ENCODE results near the gene GSE1. TPM values are rescaled to one million over a fixed set of nuclear protein-coding genes. Genes with fewer than 3 reads are reported as not detected.

The GSE1 gene
- total and polyA plus RNA-seq, 5 donors from 2014 or later = 0.38 to 17.1 (median 0.55) TPM

DNA sequence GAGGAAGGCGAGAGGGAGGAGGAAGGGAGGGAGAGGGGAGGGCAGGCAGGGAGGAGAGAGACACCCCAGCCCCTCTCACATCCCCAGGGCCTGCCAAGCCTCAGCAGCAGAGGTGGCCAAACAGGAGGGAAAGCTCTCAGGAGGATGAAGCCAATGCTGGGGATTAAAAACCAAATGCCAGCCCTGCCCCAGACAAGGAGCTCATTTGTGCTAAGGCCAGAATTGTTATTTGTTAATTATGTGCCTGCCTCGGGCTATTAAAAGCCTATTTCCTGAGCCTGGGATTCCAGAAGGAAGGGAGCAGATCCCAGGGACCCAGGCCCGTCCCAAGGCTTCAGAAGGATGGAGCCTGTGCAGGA, 103.5 kb downstream of the GSE1 start:
- H3K9me3 Mint-ChIP-seq = peaks cover 0 to 4% (median 0%) of the 10 kb centered on the region in 7 donors
- Histone ChIP-seq H3K36me3 (ENCODE audit: control insufficient read depth, insufficient read depth, low read length) (no peaks in the 10 kb centered on the region), H3K4me1 (ENCODE audit: control insufficient read depth, insufficient read depth, low read length, poor library complexity, severe bottlenecking) (no peaks in the 10 kb centered on the region), H3K27ac (ENCODE audit: insufficient read depth, low read length, poor library complexity, severe bottlenecking) (no peak overlapping the region), H3K9me3 (ENCODE audit: control insufficient read depth in 2 of 2, low read length in 2 of 2) (peaks cover 0 to 3% of the 10 kb centered on the region in 2 experiments), H3K4me3 (ENCODE audit: low read depth, low read length) (no peak overlapping the region), H3K27me3 (ENCODE audit: control insufficient read depth, insufficient read depth, low read length) (no peaks in the 10 kb centered on the region)
- H3K4me1 Mint-ChIP-seq = peaks cover 0 to 17% (median 3%) of the 10 kb centered on the region in 4 donors
- H3K27ac Mint-ChIP-seq = no peak overlapping the region
- H3K27me3 Mint-ChIP-seq = peaks cover 7% of the 10 kb centered on the region
- DNase-seq (no peak), ATAC-seq (ENCODE audit: low read depth in 2 of 2) (no peak)
- no peak overlapping the region for H3K4me3 Mint-ChIP-seq
- H3K36me3 Mint-ChIP-seq = peaks cover 10% of the 10 kb centered on the region

DNA sequence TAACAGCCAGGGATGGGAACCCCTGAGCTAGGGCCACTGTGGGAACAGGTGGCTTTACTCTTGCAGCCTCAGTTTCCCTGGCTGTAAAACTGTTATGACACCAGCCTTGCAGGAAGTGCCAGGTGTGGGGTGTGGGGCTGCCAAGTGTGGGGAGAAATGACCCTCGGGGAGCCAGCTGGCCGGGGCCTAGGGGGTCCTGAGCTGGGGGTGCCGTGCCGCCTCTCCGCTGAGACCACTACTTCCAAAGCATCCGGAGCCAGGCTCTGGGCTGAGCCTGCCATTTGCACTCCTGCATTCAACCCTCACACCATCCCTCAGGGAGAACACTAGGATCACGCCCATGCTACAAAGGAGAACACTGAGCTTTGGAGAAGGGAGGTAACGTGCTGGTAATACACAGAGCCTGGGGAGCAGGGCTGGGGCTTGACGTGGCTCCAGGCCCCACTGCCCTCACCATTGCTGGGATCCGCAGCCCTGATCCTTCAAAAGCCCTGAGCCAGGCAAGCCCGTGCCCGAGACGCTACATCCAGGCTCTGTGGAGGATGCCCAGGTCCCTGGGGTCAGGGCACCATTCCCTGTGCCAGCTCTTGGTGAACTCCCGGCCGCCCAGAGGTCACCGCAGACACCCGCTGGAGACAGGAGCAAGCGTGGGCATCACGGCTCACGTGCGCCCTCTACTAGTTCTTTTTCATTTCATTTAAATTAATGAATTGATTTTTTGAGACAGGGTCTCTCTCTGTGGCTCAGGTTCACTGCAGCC, 104.5 kb downstream of the GSE1 start:
- Histone ChIP-seq H3K4me3 (ENCODE audit: low read depth, low read length) (no peak overlapping the region), H3K9me3 (ENCODE audit: control insufficient read depth in 2 of 2, low read length in 2 of 2) (no peaks in the 10 kb centered on the region), H3K4me1 (ENCODE audit: control insufficient read depth, insufficient read depth, low read length, poor library complexity, severe bottlenecking) (no peaks in the 10 kb centered on the region), H3K36me3 (ENCODE audit: control insufficient read depth, insufficient read depth, low read length) (no peaks in the 10 kb centered on the region), H3K27me3 (ENCODE audit: control insufficient read depth, insufficient read depth, low read length) (no peaks in the 10 kb centered on the region), H3K27ac (ENCODE audit: insufficient read depth, low read length, poor library complexity, severe bottlenecking) (no peak overlapping the region)
- DNase-seq = peak; percentile 15 to 63 (median 53)
- peaks cover 3% of the 10 kb centered on the region for H3K36me3 Mint-ChIP-seq
- H3K27me3 Mint-ChIP-seq = peaks cover 7% of the 10 kb centered on the region
- peak overlapping the region in 1 of 3 donors; percentile 56 for H3K27ac Mint-ChIP-seq
- ATAC-seq (ENCODE audit: low read depth in 2 of 2) = no peak
- peaks cover 0 to 17% (median 3%) of the 10 kb centered on the region in 4 donors for H3K4me1 Mint-ChIP-seq
- peaks cover 0 to 3% (median 0%) of the 10 kb centered on the region in 7 donors for H3K9me3 Mint-ChIP-seq
- H3K4me3 Mint-ChIP-seq = peak overlapping the region in 2 of 4 donors; percentile 56 to 84

DNA sequence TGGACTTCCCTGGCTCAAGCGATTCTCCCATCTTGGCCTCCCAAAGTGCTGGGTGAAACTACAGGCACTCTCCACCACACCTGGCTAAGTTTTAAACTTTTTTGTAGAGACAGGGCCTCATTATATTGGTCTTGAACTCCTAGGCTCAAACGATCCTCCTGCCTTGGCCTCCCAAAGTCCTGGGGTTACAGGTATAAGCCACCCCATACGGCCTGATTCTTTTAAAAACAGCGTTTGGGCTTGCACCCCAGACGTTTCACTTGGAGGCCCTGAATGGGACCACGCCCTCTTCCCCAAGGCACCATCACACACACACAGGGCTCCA, 105.0 kb downstream of the GSE1 start:
- Mint-ChIP-seq H3K27me3 (peaks cover 7% of the 10 kb centered on the region), H3K27ac (peak overlapping the region in 1 of 3 donors; percentile 56), H3K4me3 (no peak overlapping the region), H3K4me1 (peaks cover 0 to 17% (median 3%) of the 10 kb centered on the region in 4 donors), H3K36me3 (no peaks in the 10 kb centered on the region), H3K9me3 (peaks cover 0 to 3% (median 0%) of the 10 kb centered on the region in 7 donors)
- no peak for DNase-seq
- Histone ChIP-seq H3K27ac (ENCODE audit: insufficient read depth, low read length, poor library complexity, severe bottlenecking) (no peak overlapping the region), H3K9me3 (ENCODE audit: control insufficient read depth in 2 of 2, low read length in 2 of 2) (no peaks in the 10 kb centered on the region), H3K4me3 (ENCODE audit: low read depth, low read length) (no peak overlapping the region), H3K27me3 (ENCODE audit: control insufficient read depth, insufficient read depth, low read length) (no peaks in the 10 kb centered on the region), H3K36me3 (ENCODE audit: control insufficient read depth, insufficient read depth, low read length) (no peaks in the 10 kb centered on the region), H3K4me1 (ENCODE audit: control insufficient read depth, insufficient read depth, low read length, poor library complexity, severe bottlenecking) (no peaks in the 10 kb centered on the region)
- no peak for ATAC-seq (ENCODE audit: low read depth in 2 of 2)

GRCh38 chr16:85718682-85719081, 105.6 kb downstream of the GSE1 start:
- no peak overlapping the region for H3K27ac ChIP-seq (ENCODE audit: insufficient read depth, low read length, poor library complexity, severe bottlenecking)
- H3K36me3 Mint-ChIP-seq = no peaks in the 10 kb centered on the region
- no peak overlapping the region for H3K27ac Mint-ChIP-seq
- H3K9me3 Mint-ChIP-seq = peaks cover 0 to 3% (median 0%) of the 10 kb centered on the region in 7 donors
- H3K27me3 ChIP-seq (ENCODE audit: control insufficient read depth, insufficient read depth, low read length) = no peaks in the 10 kb centered on the region
- DNase-seq (no peak), ATAC-seq (ENCODE audit: low read depth in 2 of 2) (no peak)
- H3K9me3 ChIP-seq (ENCODE audit: control insufficient read depth in 2 of 2, low read length in 2 of 2) = no peaks in the 10 kb centered on the region
- H3K4me3 Mint-ChIP-seq = peak overlapping the region in 1 of 4 donors; percentile 27
- no peak overlapping the region for H3K4me3 ChIP-seq (ENCODE audit: low read depth, low read length)
- H3K4me1 ChIP-seq (ENCODE audit: control insufficient read depth, insufficient read depth, low read length, poor library complexity, severe bottlenecking) = no peaks in the 10 kb centered on the region
- peaks cover 0 to 17% (median 3%) of the 10 kb centered on the region in 4 donors for H3K4me1 Mint-ChIP-seq
- H3K36me3 ChIP-seq (ENCODE audit: control insufficient read depth, insufficient read depth, low read length) = no peaks in the 10 kb centered on the region
- peaks cover 7% of the 10 kb centered on the region for H3K27me3 Mint-ChIP-seq

DNA sequence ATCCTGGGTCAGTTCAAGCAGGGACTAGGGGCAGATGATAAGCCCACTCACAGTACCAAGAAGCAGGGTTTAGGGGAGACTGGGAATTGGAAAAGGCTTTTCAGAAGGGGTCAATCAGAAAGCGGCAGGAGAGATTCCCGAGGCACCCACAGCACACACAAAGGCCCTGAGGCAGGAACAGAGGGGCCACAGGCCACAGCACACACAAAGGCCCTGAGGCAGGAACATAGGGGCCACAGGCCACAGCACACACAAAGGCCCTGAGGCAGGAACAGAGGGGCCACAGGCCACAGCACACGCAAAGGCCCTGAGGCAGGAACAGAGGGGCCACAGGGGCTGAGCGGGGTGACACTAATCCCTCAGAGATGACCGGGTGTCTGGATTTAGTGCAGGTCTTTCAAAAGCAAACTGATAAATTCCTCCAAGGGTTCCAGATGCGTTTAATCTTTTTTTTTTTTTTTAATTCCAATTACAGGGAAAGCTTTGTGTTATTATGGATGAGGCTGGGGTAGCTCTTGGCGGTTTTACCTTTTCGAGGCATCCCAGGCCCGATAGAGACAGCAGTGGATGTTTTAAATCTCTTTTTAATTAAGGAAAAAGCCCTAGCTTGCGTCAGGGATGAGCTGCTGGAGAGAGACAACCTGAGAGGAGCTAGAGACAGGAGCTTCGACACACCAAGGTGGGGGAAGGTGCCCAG, 106.6 kb downstream of the GSE1 start:
- H3K9me3 Mint-ChIP-seq = peaks cover 0 to 3% (median 0%) of the 10 kb centered on the region in 7 donors
- Histone ChIP-seq H3K27me3 (ENCODE audit: control insufficient read depth, insufficient read depth, low read length) (no peaks in the 10 kb centered on the region), H3K4me3 (ENCODE audit: low read depth, low read length) (no peak overlapping the region), H3K36me3 (ENCODE audit: control insufficient read depth, insufficient read depth, low read length) (no peaks in the 10 kb centered on the region), H3K4me1 (ENCODE audit: control insufficient read depth, insufficient read depth, low read length, poor library complexity, severe bottlenecking) (no peaks in the 10 kb centered on the region), H3K9me3 (ENCODE audit: control insufficient read depth in 2 of 2, low read length in 2 of 2) (no peaks in the 10 kb centered on the region), H3K27ac (ENCODE audit: insufficient read depth, low read length, poor library complexity, severe bottlenecking) (no peak overlapping the region)
- ATAC-seq (ENCODE audit: low read depth in 2 of 2) (no peak), DNase-seq (no peak)
- H3K27ac Mint-ChIP-seq = peak overlapping the region in 1 of 3 donors; percentile 49
- no peak overlapping the region for H3K4me3 Mint-ChIP-seq
- H3K36me3 Mint-ChIP-seq = no peaks in the 10 kb centered on the region
- H3K4me1 Mint-ChIP-seq = peaks cover 0 to 19% (median 3%) of the 10 kb centered on the region in 4 donors
- peaks cover 7% of the 10 kb centered on the region for H3K27me3 Mint-ChIP-seq

DNA sequence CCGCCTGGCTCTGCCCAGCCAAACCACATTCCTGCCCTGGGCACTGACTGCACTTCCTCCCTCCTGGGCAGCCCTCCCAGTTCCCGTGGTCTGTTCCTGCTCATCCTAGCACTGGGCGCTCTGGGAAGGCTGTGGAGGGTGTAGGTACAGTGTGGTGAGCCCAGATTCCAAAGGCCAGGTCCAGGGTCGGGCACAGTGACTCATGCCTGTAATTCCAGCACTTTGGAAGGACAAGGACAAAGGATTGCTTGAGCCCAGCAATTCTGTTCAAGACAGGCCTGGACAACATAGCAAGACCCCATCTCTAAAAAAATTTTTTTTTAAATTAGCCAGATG, 107.1 kb downstream of the GSE1 start:
- Mint-ChIP-seq H3K9me3 (peaks cover 0 to 3% (median 0%) of the 10 kb centered on the region in 7 donors), H3K27me3 (peaks cover 7% of the 10 kb centered on the region), H3K27ac (no peak overlapping the region), H3K4me3 (no peak overlapping the region), H3K36me3 (no peaks in the 10 kb centered on the region), H3K4me1 (peaks cover 0 to 18% (median 3%) of the 10 kb centered on the region in 4 donors)
- Histone ChIP-seq H3K9me3 (ENCODE audit: control insufficient read depth in 2 of 2, low read length in 2 of 2) (no peaks in the 10 kb centered on the region), H3K27me3 (ENCODE audit: control insufficient read depth, insufficient read depth, low read length) (no peaks in the 10 kb centered on the region), H3K4me3 (ENCODE audit: low read depth, low read length) (no peak overlapping the region), H3K36me3 (ENCODE audit: control insufficient read depth, insufficient read depth, low read length) (no peaks in the 10 kb centered on the region), H3K27ac (ENCODE audit: insufficient read depth, low read length, poor library complexity, severe bottlenecking) (no peak overlapping the region), H3K4me1 (ENCODE audit: control insufficient read depth, insufficient read depth, low read length, poor library complexity, severe bottlenecking) (no peaks in the 10 kb centered on the region)
- no peak for ATAC-seq (ENCODE audit: low read depth in 2 of 2)
- no peak for DNase-seq

DNA sequence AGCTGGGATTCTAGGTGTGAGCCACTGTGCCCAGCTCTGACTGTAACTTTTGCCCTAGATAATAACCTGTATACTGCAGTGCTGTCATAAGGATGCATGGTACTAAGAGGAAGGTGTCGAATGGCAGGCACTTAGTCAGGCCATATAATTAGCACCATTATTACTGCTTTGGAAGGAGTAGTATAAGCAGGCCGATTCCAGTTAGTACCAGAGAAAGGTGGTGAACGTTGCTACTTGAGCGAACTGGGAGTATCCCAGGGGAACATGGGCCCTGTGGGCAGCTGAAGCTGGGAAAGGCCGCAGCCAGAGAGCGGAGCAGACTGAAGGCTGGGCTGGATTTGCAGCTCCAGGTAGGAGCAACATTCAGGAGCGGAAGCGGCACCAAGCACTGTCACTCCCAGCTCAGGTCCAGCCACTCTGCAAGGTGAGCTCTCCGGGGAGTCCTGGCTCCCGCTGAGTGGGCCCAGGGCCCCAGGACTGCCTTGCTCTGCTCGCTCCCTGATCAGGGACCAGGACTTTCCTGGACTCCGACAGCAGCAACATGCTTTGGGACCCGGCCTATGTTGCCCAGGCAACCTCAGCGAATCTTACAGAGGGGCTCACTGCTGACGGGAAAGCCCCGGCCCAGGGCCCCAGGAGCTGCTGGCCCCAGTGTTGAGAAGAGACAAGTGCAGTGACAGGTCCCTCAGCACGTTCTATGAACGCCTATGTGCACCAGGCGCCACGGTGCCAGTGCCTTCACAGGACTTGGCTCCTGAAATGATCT, 109.2 kb downstream of the GSE1 start:
- H3K4me1 ChIP-seq (ENCODE audit: control insufficient read depth, insufficient read depth, low read length, poor library complexity, severe bottlenecking) = no peaks in the 10 kb centered on the region
- no peaks in the 10 kb centered on the region for H3K27me3 Mint-ChIP-seq
- H3K27ac ChIP-seq (ENCODE audit: insufficient read depth, low read length, poor library complexity, severe bottlenecking) = no peak overlapping the region
- peak overlapping the region in 1 of 3 donors; percentile 20 for H3K27ac Mint-ChIP-seq
- H3K36me3 ChIP-seq (ENCODE audit: control insufficient read depth, insufficient read depth, low read length) = no peaks in the 10 kb centered on the region
- no peak overlapping the region for H3K4me3 ChIP-seq (ENCODE audit: low read depth, low read length)
- H3K27me3 ChIP-seq (ENCODE audit: control insufficient read depth, insufficient read depth, low read length) = no peaks in the 10 kb centered on the region
- no peak for ATAC-seq (ENCODE audit: low read depth in 2 of 2)
- peaks cover 14% of the 10 kb centered on the region for H3K36me3 Mint-ChIP-seq
- no peak overlapping the region for H3K4me3 Mint-ChIP-seq
- peaks cover 0 to 3% (median 0%) of the 10 kb centered on the region in 7 donors for H3K9me3 Mint-ChIP-seq
- H3K4me1 Mint-ChIP-seq = peaks cover 0 to 17% (median 2%) of the 10 kb centered on the region in 4 donors
- H3K9me3 ChIP-seq (ENCODE audit: control insufficient read depth in 2 of 2, low read length in 2 of 2) = no peaks in the 10 kb centered on the region
- DNase-seq = no peak

All from CD4-positive, CD25-positive, alpha-beta regulatory T cell (primary cell).